CD14-positive monocyte (primary cell): ENCODE results near the gene PVRIG. TPM values are rescaled to one million over a fixed set of nuclear protein-coding genes. Genes with fewer than 3 reads are reported as not detected.
"Not testable (repeated sequence)": the region's sequence is repeated elsewhere in the genome, so short reads cannot be mapped to it uniquely, and the experiment has no call there.

Experiments used
- DNase-seq, 3 donors: peaks; one replicate each; pipeline ENCODE4 v3.0.0-alpha.2; 2011 to 2022
- H2AFZ ChIP-seq: 2 replicates; pipeline ENCODE4 v1.6.0; 2012; ENCODE audit warnings: mild to moderate bottlenecking, low read depth, low read length, inconsistent platforms; ENCODE audit not compliant: insufficient read depth, poor library complexity, severe bottlenecking
- H3K27ac ChIP-seq, 2 donors: 1 replicate in 1 of 2; 2 replicates in 1 of 2; pipeline ENCODE4 v1.5.1; 2012 to 2013; ENCODE audit warnings: low read length in 2 of 2, control low read depth in 1 of 2, inconsistent platforms in 1 of 2, low read depth in 1 of 2, mild to moderate bottlenecking in 1 of 2
- H3K27me3 ChIP-seq, 2 donors: one replicate each; pipeline versions ENCODE4 v1.6.0 to v1.6.1; 2011 to 2013; ENCODE audit warnings: low read length in 2 of 2; ENCODE audit not compliant: control insufficient read depth in 2 of 2, insufficient read depth in 2 of 2
- H3K36me3 ChIP-seq, 2 donors: replicated peaks in 1 of 2; 1 replicate in 1 of 2; 2 replicates in 1 of 2; pipeline versions ENCODE4 v1.5.1 to v1.6.1; 2012 to 2013; ENCODE audit warnings: low read length in 2 of 2, control low read depth in 1 of 2, inconsistent platforms in 1 of 2, mild to moderate bottlenecking in 1 of 2; ENCODE audit not compliant: insufficient read depth in 2 of 2, control insufficient read depth in 1 of 2
- H3K4me1 ChIP-seq, 2 donors: 1 replicate in 1 of 2; 2 replicates in 1 of 2; pipeline versions ENCODE4 v1.5.1 to v1.6.1; 2012 to 2013; ENCODE audit warnings: low read length in 2 of 2, control low read depth in 1 of 2, inconsistent platforms in 1 of 2, mild to moderate bottlenecking in 1 of 2, moderate library complexity in 1 of 2; ENCODE audit not compliant: insufficient read depth in 2 of 2, control insufficient read depth in 1 of 2
- H3K4me2 ChIP-seq: replicated peaks from 2 replicates; pipeline ENCODE3; 2012; ENCODE audit warnings: low read length, moderate library complexity, mild to moderate bottlenecking; ENCODE audit not compliant: poor library complexity, severe bottlenecking; ENCODE audit errors: extremely low read depth
- H3K4me3 ChIP-seq, 3 experiments: fragments of 200-600 bp in 1 of 3; sonication (generic) in 1 of 3; replicated peaks in 1 of 3; 1 replicate in 2 of 3; 2 replicates in 1 of 3; pipeline ENCODE4 v1.5.1; 2011 to 2013; ENCODE audit warnings: low read length in 3 of 3, mild to moderate bottlenecking in 3 of 3, control low read depth in 2 of 3, low read depth in 2 of 3, inconsistent platforms in 1 of 3, moderate library complexity in 1 of 3
- H3K79me2 ChIP-seq: 2 replicates; pipeline ENCODE4 v1.6.0; 2012; ENCODE audit warnings: mild to moderate bottlenecking, control low read depth, inconsistent platforms, low read length, moderate library complexity; ENCODE audit not compliant: insufficient read depth
- H3K9ac ChIP-seq: 2 replicates; pipeline ENCODE4 v1.6.0; 2017; ENCODE audit warnings: low read length, mild to moderate bottlenecking; ENCODE audit not compliant: insufficient read depth, poor library complexity, severe bottlenecking
- H3K9me3 ChIP-seq, 2 donors: replicated peaks in 1 of 2; 1 replicate in 1 of 2; 2 replicates in 1 of 2; pipeline versions ENCODE4 v1.5.1 to v1.6.1; 2012 to 2013; ENCODE audit warnings: low read length in 2 of 2, control low read depth in 1 of 2; ENCODE audit not compliant: control insufficient read depth in 1 of 2, insufficient read depth in 1 of 2
- H4K20me1 ChIP-seq: 2 replicates; pipeline ENCODE4 v1.6.0; 2012; ENCODE audit warnings: mild to moderate bottlenecking, low read length, control low read depth, moderate library complexity; ENCODE audit not compliant: insufficient read depth
- H3K27ac Mint-ChIP-seq, 7 donors: one replicate each; pipeline ENCODE4 v1.8.0; 2020; ENCODE audit warnings: mild to moderate bottlenecking in 7 of 7, mixed read lengths in 7 of 7, moderate library complexity in 6 of 7, inconsistent platforms in 2 of 7
- H3K27me3 Mint-ChIP-seq, 3 donors: one replicate each; pipeline ENCODE4 v1.8.0; 2021 to 2022; ENCODE audit warnings: low read depth in 3 of 3, mild to moderate bottlenecking in 3 of 3, mixed read lengths in 3 of 3, moderate library complexity in 3 of 3, inconsistent platforms in 1 of 3
- H3K36me3 Mint-ChIP-seq, 2 donors: one replicate each; pipeline ENCODE4 v1.8.0; 2020; ENCODE audit warnings: mixed read lengths in 2 of 2, inconsistent platforms in 1 of 2, mild to moderate bottlenecking in 1 of 2
- H3K4me1 Mint-ChIP-seq: one replicate; pipeline ENCODE4 v1.8.0; 2020; ENCODE audit warnings: mild to moderate bottlenecking, mixed read lengths
- H3K4me3 Mint-ChIP-seq, 2 donors: one replicate each; pipeline ENCODE4 v1.8.0; 2020; ENCODE audit warnings: mild to moderate bottlenecking in 2 of 2, mixed read lengths in 2 of 2, moderate library complexity in 1 of 2
- H3K9me3 Mint-ChIP-seq, 7 donors: one replicate each; pipeline ENCODE4 v1.8.0; 2020 to 2022; ENCODE audit warnings: mixed read lengths in 7 of 7, mild to moderate bottlenecking in 6 of 7, moderate library complexity in 6 of 7, inconsistent platforms in 2 of 7
- CTCF ChIP-seq: fragments of 200-600 bp; IDR thresholded peaks from one replicate; pipeline ENCODE4 v1.8.0; 2022; ENCODE audit warnings: antibody characterized with exemption, mild to moderate bottlenecking
- WGBS: methylation state at CpG from one replicate; pipeline ENCODE4 v1.1.5; 2013; ENCODE audit warnings: missing lambda C conversion rate; ENCODE audit not compliant: insufficient coverage; 5-methylcytosine and 5-hydroxymethylcytosine counted together
- intact Hi-C, 2 donors: fragments of 100-400 bp; cut with micrococcal nuclease; formaldehyde crosslinking; loops; one replicate each; pipeline versions ENCODE4 v1.15.0 to v1.15.1; 2023
- polyA plus RNA-seq, 3 donors: library from polyadenylated mRNA; depleted of rRNA in 1 of 3; unstranded in 2 of 3; stranded (reverse) in 1 of 3; fragments of 300-500 nt in 2 of 3; fragments of >200 nt in 1 of 3; fragmentation: Illumina TruSeq in 2 of 3; gene quantifications; 1 replicate in 2 of 3; 2 replicates in 1 of 3; pipeline ENCODE4 v1.2.3, GENCODE V29; 2012 to 2021

Gene PVRIG
- polyA plus RNA-seq, 3 donors, result 0.27 to 0.38 TPM; not detected in 1

- intact Hi-C loops, result loop anchor here (2.0 to 5.0 kb wide), 2 partner anchors 83 to 84 kb away; no protein-coding TSS in a partner anchor
- Mint-ChIP-seq H3K36me3 (no peaks in the 10 kb centered on the region), H3K4me1 (peaks cover 13% of the 10 kb centered on the region), H3K9me3 (no peaks in the 10 kb centered on the region), H3K27ac (no peak overlapping the region), H3K4me3 (no peak overlapping the region), H3K27me3 (peaks cover 3 to 8% (median 4%) of the 10 kb centered on the region in 3 donors)
- H3K4me2 ChIP-seq, result no peak overlapping the region
- DNase-seq, result no peak
- WGBS, result 86% methylated on average over 4 of the region's 6 CpGs
- no peaks in the 10 kb centered on the region for H3K9me3 ChIP-seq
- H2AFZ ChIP-seq, result no peak overlapping the region
- H3K9ac ChIP-seq, result no peak overlapping the region
- no peaks in the 10 kb centered on the region for H4K20me1 ChIP-seq
- no peaks in the 10 kb centered on the region for H3K4me1 ChIP-seq
- no peak overlapping the region for H3K27ac ChIP-seq
- H3K27me3 ChIP-seq, result peaks cover 0 to 3% of the 10 kb centered on the region in 2 donors
- TF ChIP-seq CTCF, result no peak
- no peaks in the 10 kb centered on the region for H3K36me3 ChIP-seq
- H3K79me2 ChIP-seq, result no peaks in the 10 kb centered on the region
- H3K4me3 ChIP-seq, result no peak overlapping the region
Observed at GRCh38 chr7:100215895-100216294, 3.9 kb upstream of the PVRIG start.

- H3K9me3 ChIP-seq, result not testable (repeated sequence)
Observed at GRCh38 chr7:100217934-100218333, 1.8 kb upstream of the PVRIG start.

More at GRCh38 chr7:100217934-100218333, 1.8 kb upstream of the PVRIG start:
- WGBS, result no CpG with 5 or more reads among the region's 5 CpGs
- H3K27me3 Mint-ChIP-seq, H3K4me1 ChIP-seq, H3K79me2 ChIP-seq, H3K36me3 ChIP-seq, H3K27ac ChIP-seq, H3K9me3 Mint-ChIP-seq, H3K4me1 Mint-ChIP-seq, H3K4me3 Mint-ChIP-seq, H4K20me1 ChIP-seq, H3K36me3 Mint-ChIP-seq, H3K4me2 ChIP-seq, H3K9ac ChIP-seq, H2AFZ ChIP-seq, H3K27me3 ChIP-seq: not testable (repeated sequence)
- H3K27ac Mint-ChIP-seq, result peak overlapping the region in 1 of 7 donors; percentile 18
- DNase-seq, result peak in 2 of 3 donors; percentile 21 to 51
- H3K4me3 ChIP-seq, result peak overlapping the region in 1 of 3 experiments; percentile 30
- intact Hi-C loops, result loop anchor here (2.0 to 5.0 kb wide), 2 partner anchors 85 to 86 kb away; no protein-coding TSS in a partner anchor
